Stimulated activated naive CD8-positive, alpha-beta T cell treated with anti-CD3 and anti-CD28 coated beads, Interleukin-15, Interleukin-2, amounts not matched to agents 100 ng/mL and 50 ng/mL, for 24 hours (primary cell): ENCODE data around the gene STK16.
"Not testable (repeated sequence)": the region's sequence is repeated elsewhere in the genome, so short reads cannot be mapped to it uniquely, and the experiment has no call there.

Experiments used
- H3K27ac Mint-ChIP-seq: one replicate; pipeline ENCODE4 v1.8.0; 2021; ENCODE audit warnings: mild to moderate bottlenecking, mixed read lengths
- H3K27me3 Mint-ChIP-seq: one replicate; pipeline ENCODE4 v1.8.0; 2021; ENCODE audit warnings: mixed read lengths
- H3K36me3 Mint-ChIP-seq: one replicate; pipeline ENCODE4 v1.8.0; 2021; ENCODE audit warnings: low read depth, mixed read lengths
- H3K4me1 Mint-ChIP-seq: one replicate; pipeline ENCODE4 v1.8.0; 2021; ENCODE audit warnings: low read depth, mixed read lengths
- H3K4me3 Mint-ChIP-seq: one replicate; pipeline ENCODE4 v1.8.0; 2021; ENCODE audit warnings: mild to moderate bottlenecking, mixed read lengths
- H3K9me3 Mint-ChIP-seq: one replicate; pipeline ENCODE4 v1.8.0; 2021; ENCODE audit warnings: mixed read lengths

STK16 gene

GRCh38 chr2:219247678-219248642 lies 2.7 kb downstream of the STK16 start:
- peak overlapping the region; percentile 92 for H3K4me3 Mint-ChIP-seq
- H3K27me3 Mint-ChIP-seq = no peaks in the 10 kb centered on the region
- H3K9me3 Mint-ChIP-seq = no peaks in the 10 kb centered on the region
- H3K36me3 Mint-ChIP-seq = peaks cover 52% of the 10 kb centered on the region
- H3K4me1 Mint-ChIP-seq = peaks cover 85% of the 10 kb centered on the region
- peak overlapping the region; percentile 76 for H3K27ac Mint-ChIP-seq

GRCh38 chr2:219248845-219249202 lies 3.5 kb downstream of the STK16 start:
- H3K36me3 Mint-ChIP-seq = peaks cover 52% of the 10 kb centered on the region
- H3K9me3 Mint-ChIP-seq = no peaks in the 10 kb centered on the region
- peak overlapping the region; percentile 77 for H3K27ac Mint-ChIP-seq
- H3K4me3 Mint-ChIP-seq = peak overlapping the region; percentile 87
- no peaks in the 10 kb centered on the region for H3K27me3 Mint-ChIP-seq
- peaks cover 79% of the 10 kb centered on the region for H3K4me1 Mint-ChIP-seq

- peak overlapping the region; percentile 87 for H3K4me3 Mint-ChIP-seq
- no peaks in the 10 kb centered on the region for H3K9me3 Mint-ChIP-seq
- peaks cover 75% of the 10 kb centered on the region for H3K4me1 Mint-ChIP-seq
- no peaks in the 10 kb centered on the region for H3K27me3 Mint-ChIP-seq
- H3K36me3 Mint-ChIP-seq = peaks cover 52% of the 10 kb centered on the region
- peak overlapping the region; percentile 77 for H3K27ac Mint-ChIP-seq
Observed at GRCh38 chr2:219249203-219249980, 4.1 kb downstream of the STK16 start.

- H3K9me3 Mint-ChIP-seq = no peaks in the 10 kb centered on the region
- peak overlapping the region; percentile 87 for H3K4me3 Mint-ChIP-seq
- H3K27me3 Mint-ChIP-seq = no peaks in the 10 kb centered on the region
- peak overlapping the region; percentile 24 for H3K27ac Mint-ChIP-seq
- peaks cover 52% of the 10 kb centered on the region for H3K36me3 Mint-ChIP-seq
- peaks cover 78% of the 10 kb centered on the region for H3K4me1 Mint-ChIP-seq
Observed at GRCh38 chr2:219250049-219250781, 4.9 kb downstream of the STK16 start.

GRCh38 chr2:219251656-219252055 lies 6.4 kb downstream of the STK16 start:
- H3K4me1 Mint-ChIP-seq = peaks cover 78% of the 10 kb centered on the region
- H3K9me3 Mint-ChIP-seq = no peaks in the 10 kb centered on the region
- peaks cover 52% of the 10 kb centered on the region for H3K36me3 Mint-ChIP-seq
- peak overlapping the region; percentile 87 for H3K4me3 Mint-ChIP-seq
- H3K27me3 Mint-ChIP-seq = no peaks in the 10 kb centered on the region
- peak overlapping the region; percentile 91 for H3K27ac Mint-ChIP-seq

- no peaks in the 10 kb centered on the region for H3K27me3 Mint-ChIP-seq
- H3K36me3 Mint-ChIP-seq = peaks cover 47% of the 10 kb centered on the region
- peak overlapping the region; percentile 87 for H3K4me3 Mint-ChIP-seq
- no peaks in the 10 kb centered on the region for H3K9me3 Mint-ChIP-seq
- peak overlapping the region; percentile 91 for H3K27ac Mint-ChIP-seq
- peaks cover 73% of the 10 kb centered on the region for H3K4me1 Mint-ChIP-seq
Observed at GRCh38 chr2:219252084-219252483, 6.8 kb downstream of the STK16 start.

GRCh38 chr2:219252570-219252899 lies 7.3 kb downstream of the STK16 start:
- peaks cover 47% of the 10 kb centered on the region for H3K36me3 Mint-ChIP-seq
- peak overlapping the region; percentile 91 for H3K27ac Mint-ChIP-seq
- no peaks in the 10 kb centered on the region for H3K27me3 Mint-ChIP-seq
- H3K4me3 Mint-ChIP-seq = peak overlapping the region; percentile 87
- H3K4me1 Mint-ChIP-seq = peaks cover 69% of the 10 kb centered on the region
- H3K9me3 Mint-ChIP-seq = no peaks in the 10 kb centered on the region

GRCh38 chr2:219252900-219253752 lies 7.8 kb downstream of the STK16 start, which contains the start of gene TUBA4B:
Gene TUBA4B, plus strand, starts transcription at chr2:219253243. Its CDS starts 165 bp downstream, at chr2:219253408.
- Mint-ChIP-seq H3K4me1 (peaks cover 63% of the 10 kb centered on the region), H3K27ac (peak within 1 kb of the TSS; percentile 91), H3K4me3 (peak within 1 kb of the TSS; percentile 87), H3K9me3 (no peaks in the 10 kb centered on the region), H3K36me3 (peaks cover 45% of the 10 kb centered on the region), H3K27me3 (no peaks in the 10 kb centered on the region)

- no peaks in the 10 kb centered on the region for H3K27me3 Mint-ChIP-seq
- H3K9me3 Mint-ChIP-seq = no peaks in the 10 kb centered on the region
- peak within 1 kb of the TSS; percentile 98 for H3K27ac Mint-ChIP-seq
- H3K4me3 Mint-ChIP-seq = peak within 1 kb of the TSS; percentile 87
- H3K4me1 Mint-ChIP-seq = peaks cover 55% of the 10 kb centered on the region
- H3K36me3 Mint-ChIP-seq = peaks cover 37% of the 10 kb centered on the region
Observed at GRCh38 chr2:219253753-219254589, 8.7 kb downstream of the STK16 start, which contains the start of gene TUBA4A. Gene TUBA4A, minus strand, starts transcription at chr2:219253918. Its CDS starts 60 bp downstream, at chr2:219253858.

- Mint-ChIP-seq H3K27ac (peak overlapping the region; percentile 98), H3K4me1 (peaks cover 47% of the 10 kb centered on the region), H3K36me3 (peaks cover 29% of the 10 kb centered on the region), H3K27me3 (peaks cover 3% of the 10 kb centered on the region), H3K4me3 (peak overlapping the region; percentile 87), H3K9me3 (no peaks in the 10 kb centered on the region)
Observed at GRCh38 chr2:219254590-219255201, 9.4 kb downstream of the STK16 start.

GRCh38 chr2:219258942-219259341 lies 13.7 kb downstream of the STK16 start:
- not testable (repeated sequence) for H3K4me3 Mint-ChIP-seq, H3K36me3 Mint-ChIP-seq, H3K27me3 Mint-ChIP-seq, H3K27ac Mint-ChIP-seq, H3K9me3 Mint-ChIP-seq
- H3K4me1 Mint-ChIP-seq = peaks cover 25% of the 10 kb centered on the region

GRCh38 chr2:219261024-219261855 lies 16.0 kb downstream of the STK16 start:
- no peaks in the 10 kb centered on the region for H3K9me3 Mint-ChIP-seq

More at GRCh38 chr2:219261024-219261855, 16.0 kb downstream of the STK16 start:
- Mint-ChIP-seq H3K4me1 (peaks cover 8% of the 10 kb centered on the region), H3K36me3 (no peaks in the 10 kb centered on the region), H3K27ac (no peak overlapping the region), H3K27me3 (peaks cover 4% of the 10 kb centered on the region), H3K4me3 (no peak overlapping the region)
